Daoy (cell line): ENCODE results near the gene DDX5. TPM values are rescaled to one million over a fixed set of nuclear protein-coding genes. Genes with fewer than 3 reads are reported as not detected.
A peak's percentile ranks its signal among the peaks of the same experiment; 100 is the strongest.

Experiments
- DNase-seq: peaks from one replicate; pipeline ENCODE4 v3.0.0-alpha.2; 2015; ENCODE audit warnings: low read depth
- total RNA-seq: library from RNA; depleted of rRNA; stranded (reverse); fragments of >200 nt; shearing (Covaris generic); gene quantifications from 2 replicates; pipeline ENCODE4 v1.2.3, GENCODE V29; 2014; rRNA removed

The DDX5 gene
- total RNA-seq = 274 and 287 TPM in 2 replicates

DNA sequence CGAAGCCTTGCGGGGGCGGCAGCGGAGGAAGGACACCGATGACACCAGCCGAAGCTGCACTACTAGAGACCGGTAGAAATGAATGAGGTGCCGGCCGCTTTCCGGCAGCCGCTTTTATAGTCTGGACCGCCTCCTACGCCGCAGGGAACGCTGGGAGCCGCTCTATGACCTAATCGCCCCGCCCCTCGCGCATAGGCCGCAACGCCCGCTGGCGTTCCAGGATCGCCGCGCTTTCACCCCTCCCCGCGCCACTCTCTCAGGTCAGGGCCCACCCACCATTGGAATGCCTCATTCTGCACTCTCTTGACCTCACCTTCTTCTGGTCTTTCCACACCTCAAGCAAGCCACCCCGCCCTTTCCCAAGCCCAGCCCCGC, at the start of gene DDX5:
TSS of gene DDX5 (minus strand) at position 89 of the 375 bp plus-strand sequence. CDS start 170 bp downstream, outside the sequence.
- DNase-seq = peak; percentile 99

DNA sequence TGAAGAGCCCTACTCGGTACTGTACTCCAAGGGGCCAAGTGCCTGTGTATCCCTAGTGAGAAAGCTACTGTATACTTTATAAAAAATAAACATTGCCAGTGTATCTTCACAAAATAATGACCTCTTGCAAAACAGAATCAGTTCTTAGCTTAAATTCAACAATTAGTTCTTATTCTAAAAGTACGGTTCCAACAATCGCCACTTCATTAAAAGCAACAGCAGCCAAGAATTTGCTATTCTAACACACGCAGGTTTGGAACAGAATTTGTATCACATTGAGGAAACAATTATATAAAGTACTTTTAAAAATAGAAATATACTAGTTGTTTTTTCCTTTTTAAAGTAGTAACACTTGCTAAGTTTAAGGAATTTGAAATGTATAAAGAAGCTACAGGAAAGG, 49.2 kb upstream of the DDX5 start:
- no peak for DNase-seq

DNA sequence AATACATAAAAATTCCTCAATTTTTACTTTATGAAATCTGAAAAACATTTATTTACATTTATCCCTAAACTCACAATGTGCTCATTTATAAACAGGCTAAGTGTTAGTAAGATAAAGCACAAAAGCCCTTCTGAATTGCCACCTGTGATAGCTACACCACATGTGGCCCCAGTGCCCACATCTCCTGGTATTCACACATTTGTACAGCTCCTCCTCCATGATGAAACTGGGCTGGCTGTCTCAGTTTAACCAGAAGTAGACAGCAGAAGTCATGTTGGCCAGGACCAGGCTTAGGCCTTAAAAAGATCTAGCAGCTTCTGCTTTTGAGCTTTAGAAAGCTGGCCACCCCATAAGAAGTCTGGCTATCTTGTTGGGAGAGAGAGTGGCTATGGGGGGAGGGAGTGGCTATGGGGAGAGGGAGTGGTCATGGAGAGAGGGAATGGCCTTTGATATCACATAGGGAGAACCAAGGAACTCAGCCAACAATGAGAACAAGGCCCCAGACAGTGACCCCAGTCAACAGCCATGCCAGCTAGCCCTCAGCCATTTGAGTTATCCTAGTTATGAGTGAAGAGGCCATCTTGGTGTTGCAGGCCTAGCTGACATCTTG, 48.0 kb upstream of the DDX5 start:
- DNase-seq = no peak

DNA sequence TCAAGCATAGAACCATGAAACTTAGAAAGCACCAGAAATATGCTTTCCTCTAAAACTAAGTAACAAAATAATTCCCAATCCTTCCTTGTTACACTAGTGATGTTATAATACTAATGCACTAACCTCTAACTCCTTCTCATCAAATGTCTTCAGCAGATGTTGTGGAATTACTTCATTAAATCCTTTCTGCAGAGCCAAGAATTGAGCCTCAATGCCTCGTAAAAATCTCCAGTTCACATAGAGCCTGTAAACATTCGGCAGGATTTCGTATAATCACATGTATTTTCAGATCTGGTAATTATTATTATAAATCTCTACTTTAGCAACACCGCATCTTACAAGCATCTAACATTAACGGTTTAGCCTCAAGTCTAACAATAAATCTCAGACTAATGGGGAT, 45.4 kb upstream of the DDX5 start:
- DNase-seq = no peak

DNA sequence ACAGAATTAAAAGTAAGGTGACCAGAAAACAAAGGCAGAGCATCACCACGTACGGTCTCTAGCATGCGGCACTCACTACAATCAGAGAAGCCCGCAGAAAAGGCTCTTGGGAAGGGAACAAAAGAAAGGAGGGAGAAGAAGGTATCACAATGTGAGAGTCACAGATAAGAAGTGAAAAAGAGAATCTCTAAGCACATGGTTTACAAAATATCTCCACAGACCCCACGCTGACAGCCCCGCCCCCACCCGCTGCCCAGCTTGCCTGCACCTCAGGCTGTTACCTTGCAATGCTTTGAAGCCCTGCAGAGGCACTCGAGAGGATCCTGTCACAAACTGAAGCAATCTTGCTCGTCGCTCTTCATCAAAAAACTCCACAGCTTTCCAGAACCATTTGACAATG, 41.2 kb upstream of the DDX5 start:
- DNase-seq = no peak

DNA sequence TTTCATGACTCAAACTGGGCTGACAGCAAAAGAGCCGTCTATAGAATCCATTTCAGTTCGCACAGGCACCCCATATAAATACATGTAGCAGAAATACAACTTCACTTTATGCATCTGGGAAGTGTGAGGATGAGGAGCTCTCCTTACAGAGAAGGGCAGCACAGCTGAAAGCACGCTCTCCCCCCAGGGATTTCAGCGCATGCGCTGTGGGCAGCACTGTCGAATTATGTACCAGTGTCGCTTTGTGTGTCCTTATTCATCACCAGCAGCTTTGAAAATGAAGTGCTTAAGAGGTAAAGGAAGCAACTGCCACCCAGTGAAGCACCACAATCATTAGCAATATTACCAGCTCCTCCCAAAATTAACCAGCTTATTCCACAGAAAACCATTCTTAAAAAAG, 40.6 kb upstream of the DDX5 start:
- no peak for DNase-seq

DNA sequence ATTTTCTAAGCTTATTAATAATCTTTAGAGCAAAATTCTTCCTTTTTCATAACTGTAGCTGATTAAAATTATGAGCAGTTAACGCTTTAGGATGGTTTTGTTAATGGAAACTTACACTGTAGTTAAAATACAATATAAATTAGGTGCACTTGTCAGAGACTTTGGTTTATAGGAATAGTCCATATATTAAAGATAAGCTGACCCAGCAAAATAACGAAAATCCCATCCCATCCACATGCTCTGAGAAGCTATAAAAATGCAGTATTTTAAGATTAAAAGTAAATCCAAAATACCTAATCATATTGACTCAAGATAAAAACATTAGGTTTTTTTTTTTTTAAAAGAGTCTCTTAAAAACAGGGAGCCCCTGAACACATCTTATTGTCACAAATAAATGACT, 38.7 kb upstream of the DDX5 start:
- DNase-seq = no peak

DNA sequence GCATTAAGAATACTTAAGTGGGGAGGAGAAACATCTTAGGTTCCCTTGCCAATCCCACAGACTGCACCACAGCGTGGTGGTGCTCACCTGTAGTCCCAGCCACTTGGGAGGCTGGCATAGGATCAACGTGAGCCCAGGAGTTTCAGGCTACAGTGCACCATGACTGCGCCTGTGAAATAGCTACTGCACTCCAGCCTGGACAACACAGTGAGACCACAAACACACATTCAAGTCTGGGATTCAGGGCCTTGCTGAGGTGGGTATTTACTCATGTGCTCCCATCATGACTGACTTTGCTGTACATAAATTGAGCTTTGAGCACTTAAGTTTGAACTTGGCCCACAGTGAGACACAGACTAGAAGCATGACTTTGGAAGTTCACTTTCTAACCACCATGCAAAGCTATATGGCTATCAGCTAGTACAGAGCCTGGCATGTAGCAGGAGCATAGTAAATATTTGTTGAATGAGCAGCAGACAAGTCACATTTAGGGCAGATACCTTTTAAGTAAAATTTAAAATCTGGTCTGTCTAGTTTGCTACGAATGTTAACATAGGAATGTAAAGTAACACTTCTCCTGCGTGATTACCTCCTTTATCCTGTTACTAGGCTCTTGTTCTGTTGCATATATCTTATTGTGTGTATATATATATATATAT, 34.2 kb upstream of the DDX5 start:
- no peak for DNase-seq

DNA sequence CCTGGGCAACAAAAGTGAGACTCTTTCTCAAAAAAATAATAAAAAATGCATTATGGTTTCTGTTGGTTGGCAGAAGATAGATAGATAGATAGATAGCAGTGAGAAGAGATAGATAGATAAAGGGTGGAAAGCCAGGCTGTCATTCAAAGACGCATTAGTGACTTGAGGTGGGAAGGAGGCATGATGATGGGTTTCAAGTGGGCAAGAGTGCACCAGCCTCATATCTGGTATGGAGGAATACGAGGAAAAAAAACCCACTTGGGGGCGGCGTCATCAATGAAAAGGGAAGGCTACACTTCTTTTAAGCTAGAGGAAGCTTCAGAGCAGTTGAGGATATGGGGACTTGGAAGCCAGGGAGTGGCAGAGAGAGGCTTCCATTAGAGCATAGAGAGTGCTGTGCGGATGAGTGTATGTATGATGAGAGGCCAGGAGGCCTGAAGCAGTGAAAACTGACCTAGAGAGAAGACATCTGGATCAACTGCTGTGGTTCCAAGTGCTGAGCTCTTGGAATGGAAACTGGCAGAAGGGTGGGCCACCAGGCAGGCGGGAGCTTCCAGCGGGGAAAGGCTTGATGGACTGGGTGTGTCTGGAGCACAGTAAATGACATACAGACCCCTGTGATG, 32.5 kb upstream of the DDX5 start:
- no peak for DNase-seq

DNA sequence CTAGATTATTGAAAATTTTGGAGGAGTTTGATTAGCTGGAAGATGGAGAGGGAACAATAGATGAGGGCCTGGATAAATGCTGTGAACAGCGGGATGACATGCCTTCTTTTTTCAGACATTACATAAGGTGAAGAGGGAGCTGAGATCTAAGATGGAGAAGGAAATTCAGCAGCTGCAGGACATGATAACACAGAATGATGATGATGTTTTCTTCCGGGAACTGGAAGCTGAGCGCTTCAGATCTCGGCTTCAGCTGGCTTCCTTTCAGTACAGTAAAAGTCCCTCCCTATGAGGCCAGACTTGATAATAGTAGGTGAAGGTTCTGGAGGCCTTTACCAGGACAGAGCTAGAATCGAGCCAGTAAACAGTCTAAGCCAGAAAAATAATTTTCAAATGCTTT, 31.4 kb upstream of the DDX5 start:
- no peak for DNase-seq

DNA sequence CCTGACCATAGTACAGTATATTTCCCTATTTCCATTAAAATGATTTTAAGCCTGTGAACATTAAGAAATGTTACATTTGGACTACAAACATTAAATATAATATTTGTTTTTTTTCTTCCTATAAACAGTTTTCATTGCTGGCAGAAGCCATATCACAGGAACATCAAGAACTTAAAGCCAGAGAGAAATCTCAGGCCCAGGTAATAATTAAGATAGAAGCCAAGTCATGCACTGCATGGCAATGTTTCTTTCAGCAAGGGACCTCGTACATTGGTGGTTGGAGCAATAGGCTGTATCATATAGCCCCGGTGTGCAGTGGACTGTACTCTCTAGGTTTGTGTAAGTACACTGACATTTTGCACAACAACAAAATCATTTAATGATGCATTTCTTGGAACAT, 30.8 kb upstream of the DDX5 start:
- no peak for DNase-seq

DNA sequence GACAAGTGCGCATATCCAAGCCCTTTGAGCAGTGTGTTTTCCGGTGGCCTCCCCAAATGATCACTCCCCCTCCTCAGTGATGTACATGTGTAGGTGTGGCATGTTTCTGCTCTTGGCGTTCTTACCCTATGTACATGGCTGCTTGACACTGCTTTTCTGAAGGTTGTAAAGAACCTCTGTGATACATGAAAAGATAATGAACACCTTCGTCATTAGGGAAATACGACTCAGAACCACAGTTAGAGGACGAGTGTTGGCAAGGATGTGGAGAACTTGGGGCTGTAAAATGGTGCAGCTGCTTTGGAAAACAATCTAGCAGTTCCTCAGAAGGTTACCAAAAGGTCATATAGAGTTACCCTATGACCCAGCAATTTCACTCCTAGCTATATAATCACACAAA, 29.3 kb upstream of the DDX5 start:
- DNase-seq = no peak

DNA sequence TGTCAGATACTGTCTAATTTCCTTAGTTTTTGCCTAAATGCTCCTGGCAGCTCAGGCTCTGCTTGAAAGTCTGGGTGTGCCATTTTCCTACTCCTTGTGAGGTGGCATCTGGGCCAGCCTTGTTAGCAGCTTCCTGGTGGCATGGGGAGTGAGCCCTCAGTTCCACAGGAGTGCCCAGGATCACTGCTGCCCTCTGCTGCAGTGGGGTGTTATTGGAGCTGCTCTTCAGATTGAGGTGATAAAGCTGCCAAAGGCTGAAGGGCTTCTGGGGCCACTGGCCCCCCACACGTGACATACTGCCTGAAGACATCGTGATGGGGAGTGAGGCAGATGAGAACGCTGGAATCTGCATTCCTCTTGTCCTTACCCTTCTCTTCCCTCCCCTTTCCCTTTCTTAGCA, 28.1 kb upstream of the DDX5 start:
- DNase-seq = peak; percentile 9

DNA sequence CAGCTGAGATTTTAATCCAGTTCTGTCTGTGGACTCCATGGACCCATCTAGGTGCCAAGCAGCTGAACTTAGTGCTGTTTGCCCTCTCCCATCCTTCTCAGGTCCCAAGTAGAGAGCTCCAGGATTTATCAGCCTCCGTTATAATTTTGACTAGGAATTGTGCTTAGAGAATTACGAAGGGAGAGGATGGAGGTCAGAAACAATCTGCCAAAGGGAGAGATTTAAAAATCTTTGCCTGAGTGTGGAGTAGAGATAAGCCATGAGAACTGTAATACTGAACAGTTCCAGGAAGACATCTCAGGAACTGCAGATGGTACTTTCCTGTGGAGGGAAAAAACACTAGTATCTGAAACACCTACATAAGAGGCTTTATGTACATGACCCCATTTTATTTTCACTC, 27.7 kb upstream of the DDX5 start:
- DNase-seq = no peak

DNA sequence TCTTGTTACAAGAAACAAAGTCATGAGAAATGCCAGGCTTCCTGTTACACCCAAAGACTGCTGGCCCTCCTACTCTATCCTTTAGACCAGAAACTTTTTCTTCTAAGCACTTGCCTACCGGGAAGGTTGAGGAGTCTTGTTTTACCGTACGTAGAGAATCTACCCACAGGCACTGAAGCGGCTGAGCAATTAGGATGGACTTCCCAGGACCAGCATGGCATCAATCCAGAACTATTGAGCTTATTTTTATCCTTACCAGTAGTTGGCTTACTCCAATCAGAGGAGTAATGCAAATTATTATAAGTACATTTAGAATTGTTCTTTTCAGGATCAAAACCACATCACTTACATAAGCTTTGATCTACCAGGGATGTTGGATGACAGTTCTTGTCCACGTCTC, 26.3 kb upstream of the DDX5 start:
- DNase-seq = no peak

DNA sequence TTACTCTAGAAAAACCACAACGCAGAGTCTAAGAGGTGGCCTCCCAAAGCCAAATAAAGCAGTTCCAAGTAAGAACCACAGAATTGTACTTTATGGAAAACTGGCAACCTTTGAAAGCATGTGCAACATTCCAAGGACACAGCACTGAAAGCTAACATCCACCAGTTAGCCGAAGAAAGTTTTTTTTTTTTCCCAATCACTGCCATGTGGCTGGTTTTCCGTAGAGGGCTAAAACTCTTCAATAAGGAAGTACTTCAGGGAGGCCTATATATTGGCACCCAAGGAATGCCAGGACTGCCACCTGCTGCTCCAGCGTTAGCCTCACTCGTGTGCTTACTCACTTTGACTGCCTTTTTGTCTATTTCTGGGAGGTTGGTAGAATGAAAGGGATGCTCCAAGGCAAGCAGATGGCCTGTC, 25.9 kb upstream of the DDX5 start:
- no peak for DNase-seq

DNA sequence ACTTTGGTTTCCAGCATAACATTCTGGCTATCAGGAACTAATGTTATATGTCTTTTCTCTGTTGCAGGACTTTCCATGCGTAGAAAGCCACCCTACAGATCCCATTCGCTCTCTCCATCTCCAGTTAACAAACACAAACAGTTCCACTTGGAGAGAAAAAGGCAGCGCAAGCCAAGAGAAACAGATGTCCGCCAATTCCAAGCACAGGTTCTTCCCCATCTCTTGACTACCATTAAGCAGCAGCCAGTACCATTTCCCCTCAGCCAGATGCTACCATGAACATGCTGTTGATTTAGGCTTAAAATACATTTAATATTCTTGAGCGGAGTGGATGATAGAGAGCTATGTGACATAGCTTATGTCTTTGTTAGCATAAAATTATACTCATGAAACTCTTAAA, 23.1 kb upstream of the DDX5 start:
- no peak for DNase-seq

DNA sequence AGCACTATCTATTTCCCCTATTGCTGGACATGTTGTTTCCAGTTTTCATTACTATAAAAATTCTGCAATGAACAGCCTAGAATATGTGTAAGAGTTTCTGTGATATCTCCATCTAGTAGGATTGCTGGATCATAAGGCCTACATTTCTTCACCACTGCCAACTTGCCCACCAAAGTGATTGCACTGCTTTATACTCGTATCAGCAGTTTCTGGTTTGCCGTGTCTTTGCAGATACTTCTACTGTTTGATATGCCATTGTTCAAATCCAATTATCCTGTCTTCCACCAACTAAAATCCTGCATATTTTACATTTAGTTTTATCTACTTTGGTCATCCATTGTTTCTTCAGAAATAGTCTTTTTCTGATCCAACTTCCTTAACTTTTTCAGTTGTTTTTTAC, 21.8 kb upstream of the DDX5 start:
- DNase-seq = no peak

DNA sequence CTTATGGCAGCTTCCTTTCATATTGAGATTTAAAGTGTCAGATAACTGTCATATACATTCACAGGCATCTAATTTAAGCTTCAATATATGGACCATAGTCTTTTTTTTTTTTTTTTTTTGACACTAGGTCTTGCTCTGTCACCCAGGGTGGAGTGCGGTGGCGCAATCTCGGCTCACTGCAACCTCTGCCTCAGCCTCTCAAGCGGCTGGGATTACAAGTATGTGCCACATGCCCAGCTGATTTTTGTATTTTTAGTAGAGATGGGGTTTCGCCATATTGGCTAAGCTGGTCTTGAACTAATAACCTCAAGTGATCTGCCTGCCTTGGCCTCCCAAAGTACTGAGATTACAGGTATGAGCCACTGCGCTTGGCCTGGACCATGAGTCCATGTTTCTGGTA, 14.3 kb upstream of the DDX5 start:
- no peak for DNase-seq

DNA sequence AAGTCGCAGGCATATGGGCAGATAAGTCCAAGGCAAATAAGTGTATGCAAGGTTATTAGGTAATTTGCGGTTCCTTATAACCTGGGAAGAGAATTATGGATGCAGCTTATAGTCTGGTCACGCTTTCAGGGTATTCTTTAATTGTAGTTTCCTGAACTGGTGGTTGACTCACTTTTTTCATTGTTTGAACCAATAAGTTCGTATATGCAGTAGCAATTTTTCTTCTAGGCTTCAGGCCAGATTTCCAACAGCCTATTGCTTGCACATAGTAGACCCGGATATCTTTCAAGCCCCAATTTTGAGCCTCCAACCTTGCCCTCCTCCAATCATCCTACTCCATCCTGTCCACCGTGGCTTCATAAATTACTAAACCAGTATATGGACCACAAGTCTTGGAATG, 13.5 kb upstream of the DDX5 start:
- no peak for DNase-seq

DNA sequence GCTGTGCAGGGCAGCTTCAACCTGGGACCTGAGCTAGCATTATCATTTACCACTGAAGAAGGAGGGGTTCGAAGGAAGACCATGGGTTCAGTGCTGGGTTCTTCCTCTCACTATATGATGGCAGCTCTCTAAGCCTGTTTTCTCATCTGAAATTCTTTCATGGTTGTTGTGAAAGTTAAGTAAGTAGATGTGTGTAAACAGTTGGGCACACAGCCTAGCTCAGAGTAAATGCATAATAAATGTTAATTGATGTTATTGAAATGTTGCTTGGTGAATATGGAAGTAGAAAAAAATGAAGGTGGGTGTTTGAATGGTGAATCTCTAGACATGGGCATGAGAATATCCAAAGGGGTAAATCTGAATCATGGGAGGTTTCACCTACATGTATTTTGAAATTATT, 9.7 kb upstream of the DDX5 start:
- DNase-seq = no peak

DNA sequence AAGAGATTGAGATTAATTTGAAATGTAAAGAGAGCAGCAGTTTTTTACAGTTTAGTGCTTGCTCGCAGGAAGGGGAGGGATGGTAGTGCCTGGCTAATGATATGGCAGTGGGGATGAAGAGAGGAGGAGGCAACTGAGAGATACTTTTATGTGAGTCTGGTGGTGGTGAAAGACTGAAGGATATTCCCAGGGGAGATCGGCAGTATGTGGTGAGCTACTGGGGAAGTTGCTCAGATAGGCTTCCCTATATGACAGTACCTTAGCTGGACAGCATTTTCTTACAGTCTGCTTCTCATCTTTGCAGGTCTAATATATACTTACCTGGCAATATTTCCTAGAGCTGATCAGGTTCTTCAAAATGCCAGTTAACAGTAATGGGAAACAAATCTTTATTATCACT, 9.3 kb upstream of the DDX5 start:
- DNase-seq = no peak

DNA sequence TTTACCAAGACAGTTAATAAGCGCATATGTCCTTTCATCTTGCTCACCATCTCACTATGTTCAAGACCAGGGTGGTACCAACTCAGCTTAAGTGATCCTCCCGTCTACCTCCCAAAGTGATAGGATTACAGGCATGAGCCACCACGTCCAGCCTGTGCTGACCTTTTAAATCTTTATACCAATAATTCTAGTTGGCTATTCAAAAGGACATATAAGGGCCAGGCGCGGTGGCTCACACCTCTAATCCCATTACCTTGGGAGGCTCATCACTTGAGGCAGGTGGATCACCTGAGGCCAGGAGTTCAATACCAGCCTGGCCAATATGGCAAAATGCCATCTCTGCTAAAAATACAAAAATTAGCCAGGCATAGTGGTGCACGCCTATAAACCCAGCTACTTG, 3.1 kb upstream of the DDX5 start:
- no peak for DNase-seq

DNA sequence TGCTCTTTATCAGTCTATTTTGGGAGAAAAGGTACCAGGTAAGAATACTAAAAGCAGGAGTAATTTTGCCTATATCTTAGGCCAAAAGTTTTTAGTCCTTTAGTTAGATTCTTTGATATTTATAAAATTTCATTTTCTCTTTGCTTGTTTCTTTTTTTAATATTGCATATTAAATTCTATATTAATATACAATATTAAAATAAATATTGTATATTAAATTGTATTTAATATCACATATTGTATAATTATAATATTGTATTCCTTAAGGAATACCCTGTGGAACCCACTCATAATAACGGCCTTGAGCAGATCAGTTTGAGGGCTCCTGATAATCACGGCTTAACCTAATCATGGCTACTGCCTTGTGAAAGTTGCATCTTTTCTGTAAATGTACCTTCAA, 2.6 kb upstream of the DDX5 start:
- no peak for DNase-seq
